Measurements from ENCODE around the gene ZMYND8. TPM values are rescaled to one million over a fixed set of nuclear protein-coding genes. Genes with fewer than 3 reads are reported as not detected.

Gene ZMYND8
- total and polyA plus RNA-seq, 10 of the 15 experiments (the other 5 are each of a cell fraction or from before 2014, with no cell fraction given): 12.9 to 54.8 (median 23.1) TPM

DNA sequence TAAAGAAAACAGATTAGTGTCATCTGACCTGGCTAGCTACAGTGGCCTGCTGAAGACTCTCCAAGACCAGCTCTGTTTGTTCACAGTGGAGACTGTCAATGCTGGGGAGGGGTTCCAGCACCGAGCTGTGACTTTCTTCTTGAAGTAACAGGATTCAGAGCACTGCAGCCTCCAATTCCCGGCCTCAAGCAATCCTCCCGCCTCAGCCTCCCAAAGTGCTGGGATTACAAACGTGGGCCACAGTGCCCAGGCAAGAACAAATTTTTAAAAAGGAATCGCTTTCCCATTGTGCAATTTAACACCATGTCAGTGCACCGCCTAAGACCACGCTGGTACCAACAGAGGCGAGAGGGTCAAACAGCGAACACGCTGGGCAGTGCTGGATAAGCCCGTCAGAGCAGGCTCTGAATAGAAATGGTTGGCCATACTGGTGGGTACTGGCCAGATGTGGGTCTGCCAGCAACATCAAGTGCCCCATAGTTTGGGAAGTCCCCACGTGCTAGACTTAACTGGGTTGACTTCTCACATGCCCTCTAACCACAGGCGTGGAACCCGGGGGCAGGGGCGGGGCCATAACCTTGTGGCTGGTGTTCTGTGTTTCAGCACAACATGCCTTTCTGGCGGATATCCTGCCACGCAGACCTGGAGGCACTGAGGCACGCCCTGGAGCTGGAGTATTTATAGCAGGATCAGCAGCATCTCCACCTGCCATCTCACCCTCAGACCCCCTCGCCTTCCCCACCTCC lies 168.9 kb downstream of the ZMYND8 start (continued):
- TF ChIP-seq CEBPZ (IDR thresholded peaks at IDR 0.05; ENCODE audit: low read depth, low read length): no peak
- no peak for TF ChIP-seq RAD21 (IDR thresholded peaks at IDR 0.05; ENCODE audit: insufficient read depth, low read depth, low read length)
- no peak for TF ChIP-seq ZNF384 (IDR thresholded peaks at IDR 0.05; ENCODE audit: borderline replicate concordance, low read depth, low read length)

DNA sequence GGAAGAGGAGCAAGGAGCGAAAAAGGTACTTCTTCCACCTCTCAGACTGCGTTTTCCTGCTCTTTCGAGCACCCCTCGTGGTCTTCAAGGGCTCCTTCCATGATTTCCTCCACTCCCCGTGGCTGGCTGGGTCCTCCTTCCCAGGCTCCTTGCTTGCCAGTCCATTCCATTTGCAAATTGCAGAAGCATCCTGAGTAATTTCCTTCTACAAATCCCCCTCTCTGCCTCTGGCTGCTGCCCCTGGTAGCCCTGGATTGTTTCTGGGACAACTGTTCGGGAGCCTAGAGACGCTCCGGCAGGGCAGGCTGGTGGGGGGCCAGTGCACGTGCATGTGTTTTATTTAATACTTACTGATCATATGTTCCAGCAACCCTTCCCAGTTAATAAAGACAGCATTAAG lies 173.1 kb downstream of the ZMYND8 start:
- ATAC-seq (no peak), FAIRE-seq (no peak), DNase-seq (ENCODE audit: low read depth, low spot score) (no peak)
- 62% methylated on average over 9 of the region's 9 CpGs for WGBS (ENCODE audit: insufficient coverage, insufficient replicate concordance, low lambda C conversion rate, missing lambda C conversion rate)
- CTCF ChIA-PET: no interaction called here
- H3K27me3 ChIP-seq (replicated peaks in 1 of 2; ENCODE audit: control insufficient read depth in 2 of 2, insufficient read depth in 2 of 2, low read length in 1 of 2): no peaks in the 10 kb centered on the region
- in situ Hi-C loops (cut with MboI) (no loop called here), intact Hi-C loops (cut with micrococcal nuclease; ENCODE audit: unreplicated experiment) (no loop called here)
- H3K27ac ChIP-seq (ENCODE audit: control insufficient read depth, insufficient read depth): no peak overlapping the region
- RAD21 ChIA-PET (ENCODE audit: unreplicated experiment): no interaction called here
- H3K36me3 ChIP-seq (ENCODE audit: control insufficient read depth in 2 of 2, insufficient read depth in 2 of 2, low read length in 1 of 2): no peaks in the 10 kb centered on the region
- no peak overlapping the region for H3K4me2 ChIP-seq (ENCODE audit: control insufficient read depth, insufficient read depth)
- TF ChIP-seq HSF1 (IDR thresholded peaks at IDR 0.05; ENCODE audit: low read depth, low read length): no peak
- TF ChIP-seq SMAD5 (IDR thresholded peaks at IDR 0.05; ENCODE audit: low read depth): no peak
- TF ChIP-seq ZNF207 (IDR thresholded peaks at IDR 0.05; ENCODE audit: borderline replicate concordance): no peak
- no peak for TF ChIP-seq RBBP5 (conservative IDR thresholded peaks at IDR 0.05)
- TF ChIP-seq, protein P1, sequence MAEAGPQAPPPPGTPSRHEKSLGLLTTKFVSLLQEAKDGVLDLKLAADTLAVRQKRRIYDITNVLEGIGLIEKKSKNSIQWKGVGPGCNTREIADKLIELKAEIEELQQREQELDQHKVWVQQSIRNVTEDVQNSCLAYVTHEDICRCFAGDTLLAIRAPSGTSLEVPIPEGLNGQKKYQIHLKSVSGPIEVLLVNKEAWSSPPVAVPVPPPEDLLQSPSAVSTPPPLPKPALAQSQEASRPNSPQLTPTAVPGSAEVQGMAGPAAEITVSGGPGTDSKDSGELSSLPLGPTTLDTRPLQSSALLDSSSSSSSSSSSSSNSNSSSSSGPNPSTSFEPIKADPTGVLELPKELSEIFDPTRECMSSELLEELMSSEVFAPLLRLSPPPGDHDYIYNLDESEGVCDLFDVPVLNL (IDR thresholded peaks at IDR 0.05; ENCODE audit: low read depth, low read length): no peak
- no peak for TF ChIP-seq PAX8 (IDR thresholded peaks at IDR 0.05)
- TF ChIP-seq USF1 (IDR thresholded peaks at IDR 0.05; ENCODE audit: borderline replicate concordance, extremely low read length, insufficient read depth, low read depth, low read length): no peak
- no TSS peak for BruUV-seq (replicated peaks)
- no peak overlapping the region for H3K9ac ChIP-seq (ENCODE audit: control insufficient read depth, insufficient read depth, low read length)
- SMC1A ChIA-PET (ENCODE audit: uncharacterized antibody, unreplicated experiment): no interaction called here
- POLR2A ChIA-PET: no interaction called here
- no peak overlapping the region for H2AFZ ChIP-seq (ENCODE audit: control insufficient read depth, low read depth, low read length)
- no peaks in the 10 kb centered on the region for H3K4me1 ChIP-seq (ENCODE audit: control insufficient read depth, insufficient read depth, low read length)
- no peaks in the 10 kb centered on the region for H3K79me2 ChIP-seq (ENCODE audit: control insufficient read depth, insufficient read depth, low read length)
- H3K4me3 ChIP-seq: no peak overlapping the region
- H3K9me3 ChIP-seq (replicated peaks; ENCODE audit: control insufficient read depth, insufficient read depth, low read length): 0 out of 3 replicates have a peak, but pooled peaks cover 2% of the 10 kb centered on the region
- no peaks in the 10 kb centered on the region for H4K20me1 ChIP-seq (ENCODE audit: control insufficient read depth, insufficient read depth)

Data from GM12878 (cell line).